K562 (cell line): ENCODE results near the gene ANO7. TPM values are rescaled to one million over a fixed set of nuclear protein-coding genes. Genes with fewer than 3 reads are reported as not detected.

ENCODE experiments used
- ATAC-seq: fragments of 200-7000 bp; cut with Tn5 transposase; 3 replicates; pipeline ENCODE4 v1.9.1; 2020; ENCODE audit warnings: moderate library complexity
- BruUV-seq: library from RNA; stranded (reverse); fragments of 400-500 nt; replicated peaks from 2 replicates; lab custom pipeline; 2021; lab: Mats Ljungman, UMichigan
- CTCF ChIA-PET: fragments of 300-600 bp; formaldehyde crosslinking; extraction: SDS; loops from one replicate; lab custom pipeline; 2021; ENCODE audit warnings: low intra/inter-chr PET ratio; lab: Yijun Ruan, JAX
- POLR2A ChIA-PET: fragments of 300-600, 350-650 bp; sonication (Branson Sonifier 250); formaldehyde crosslinking; extraction: SDS; loops from one replicate; lab custom pipeline; 2021; ENCODE audit warnings: antibody characterized with exemption, inconsistent platforms; lab: Yijun Ruan, JAX
- DNase-seq, 4 experiments: peaks; one replicate each; pipeline versions ENCODE4 v3.0.0 to v3.0.0-alpha.2; 2011 to 2018; ENCODE audit warnings: low spot score in 3 of 4, mixed read lengths in 3 of 4; ENCODE audit errors: extremely low read depth in 1 of 4
- FAIRE-seq: peaks from 2 replicates; lab custom pipeline; 2011; peaks lifted over from hg19 to GRCh38; lab: Jason Lieb, UNC
- H2AFZ ChIP-seq: 2 replicates; pipeline ENCODE4 v1.6.0; 2011; ENCODE audit warnings: low read depth, low read length, control low read depth, inconsistent platforms
- H3K27ac ChIP-seq: fragments of 200-600 bp; 3 replicates; pipeline ENCODE4 v1.8.0; 2011; ENCODE audit warnings: low read depth, mild to moderate bottlenecking, control low read depth, inconsistent platforms, low read length, moderate library complexity, mixed read lengths; ENCODE audit errors: extremely low read depth
- H3K27me3 ChIP-seq, 2 experiments: fragments of 300-600 bp in 1 of 2; 2 replicates in 1 of 2; 3 replicates in 1 of 2; pipeline versions ENCODE4 v1.6.0 to v1.8.0; 2011; ENCODE audit warnings: inconsistent platforms in 2 of 2, low read length in 2 of 2, mild to moderate bottlenecking in 1 of 2, mixed read lengths in 1 of 2, moderate library complexity in 1 of 2; ENCODE audit not compliant: control insufficient read depth in 2 of 2, insufficient read depth in 2 of 2
- H3K36me3 ChIP-seq: fragments of 300-600 bp; 3 replicates; pipeline ENCODE4 v1.8.0; 2011; ENCODE audit warnings: mild to moderate bottlenecking, low read length, inconsistent platforms; ENCODE audit not compliant: control insufficient read depth, insufficient read depth
- H3K4me1 ChIP-seq, 2 experiments: fragments of 200-600 bp in 1 of 2; replicated peaks in 1 of 2; 2 replicates in 1 of 2; 3 replicates in 1 of 2; pipeline versions ENCODE4 v1.5.1 to v1.8.0; 2011; ENCODE audit warnings: inconsistent platforms in 2 of 2, low read length in 2 of 2, mild to moderate bottlenecking in 1 of 2, mixed read lengths in 1 of 2, moderate library complexity in 1 of 2; ENCODE audit not compliant: control insufficient read depth in 2 of 2, insufficient read depth in 2 of 2
- H3K4me2 ChIP-seq: 2 replicates; pipeline ENCODE4 v1.6.1; 2011; ENCODE audit warnings: low read length, control low read depth, inconsistent platforms, mixed read lengths; ENCODE audit not compliant: insufficient read depth
- H3K4me3 ChIP-seq: fragments of 200-600 bp; sonication (generic), shearing (Covaris generic); 2 replicates; pipeline ENCODE4 v1.5.1; 2016; ENCODE audit warnings: control low read depth, inconsistent platforms
- H3K79me2 ChIP-seq: fragments of 200-600 bp; 3 replicates; pipeline ENCODE4 v1.8.0; 2011; ENCODE audit warnings: low read length, inconsistent platforms; ENCODE audit not compliant: control insufficient read depth, insufficient read depth
- H3K9ac ChIP-seq, 2 experiments: 2 replicates each; pipeline versions ENCODE4 v1.6.0 to v1.6.1; 2011; ENCODE audit warnings: low read depth in 2 of 2, low read length in 2 of 2, control low read depth in 1 of 2, inconsistent platforms in 1 of 2, mild to moderate bottlenecking in 1 of 2, mixed read lengths in 1 of 2; ENCODE audit not compliant: insufficient read depth in 1 of 2
- H3K9me1 ChIP-seq: one replicate; pipeline ENCODE4 v1.6.0; 2011; ENCODE audit warnings: inconsistent platforms, mild to moderate bottlenecking, low read length, moderate library complexity; ENCODE audit not compliant: control insufficient read depth, insufficient read depth
- H3K9me3 ChIP-seq: replicated peaks from 2 replicates; pipeline ENCODE4 v1.5.1; 2011; ENCODE audit warnings: low read depth, low read length, inconsistent platforms; ENCODE audit not compliant: control insufficient read depth, insufficient read depth
- H4K20me1 ChIP-seq: replicated peaks from 2 replicates; pipeline ENCODE4 v1.6.1; 2011; ENCODE audit warnings: low read length, inconsistent platforms, mixed read lengths; ENCODE audit not compliant: control insufficient read depth, insufficient read depth
- JUN ChIP-seq, 2 experiments: sonication (generic) in 1 of 2; formaldehyde crosslinking in 1 of 2; IDR thresholded peaks; 2 replicates each; pipeline versions ENCODE4 v1.6.1 to v1.8.0; 2012 to 2022; ENCODE audit warnings: borderline replicate concordance in 2 of 2, mild to moderate bottlenecking in 2 of 2, improper control_type of control experiment in 1 of 2, low read depth in 1 of 2, low read length in 1 of 2, missing genetic modification reagents in 1 of 2
- SMARCA5 ChIP-seq: fragments of 450-650 bp; IDR thresholded peaks from 2 replicates; pipeline ENCODE4 v1.6.1; 2016
- SRSF1 ChIP-seq: fragments of 200-400 bp; formaldehyde crosslinking; IDR thresholded peaks from 2 replicates; pipeline ENCODE4 v1.6.1; 2017; ENCODE audit warnings: mild to moderate bottlenecking, low read depth, low read length, moderate library complexity
- WGBS: fragments of 100-300 bp; shearing (Covaris generic); methylation state at CpG from one replicate; pipeline ENCODE4 v1.1.6; 2016; ENCODE audit warnings: low coverage, mixed read lengths; ENCODE audit not compliant: insufficient coverage; ENCODE audit errors: missing lambda C conversion rate; 5-methylcytosine and 5-hydroxymethylcytosine counted together
- in situ Hi-C: fragments of 300-500 bp; cut with MboI; formaldehyde crosslinking; loops from 4 replicates; pipeline ENCODE4 v1.15.0; 2018; ENCODE audit warnings: inconsistent platforms, mixed read lengths
- intact Hi-C: fragments of 100-400 bp; cut with micrococcal nuclease; formaldehyde crosslinking; loops from 2 replicates; pipeline ENCODE4 v1.14.2; 2022
- polyA plus RNA-seq, 8 experiments: library from polyadenylated mRNA; depleted of rRNA in 4 of 8; stranded (reverse) in 5 of 8; unstranded in 3 of 8; fragments of >200 nt; fragmentation: Nextera tagmentation in 2 of 8; fragmentation: Illumina TruSeq in 1 of 8; extraction: Ambion mirVana in 2 of 8; extraction: Trizol in 1 of 8; gene quantifications; 2 replicates each; pipeline versions ENCODE4 v1.2.1 to v1.2.3, GENCODE V29; 2011 to 2014; ENCODE audit warnings: inconsistent platforms in 1 of 8, missing spikeins in 1 of 8
- total RNA-seq, 7 experiments: library from RNA; depleted of rRNA in 6 of 7; stranded (reverse); fragments of >200 nt in 6 of 7; fragmentation: Illumina TruSeq in 2 of 7; extraction: Trizol in 2 of 7; gene quantifications; 2 replicates each; pipeline versions ENCODE4 v1.2.1 to v1.2.3, GENCODE V29; 2011 to 2021; ENCODE audit warnings: low replicate concordance in 1 of 7
- TF ChIP-seq, protein P1 (sequence below): IDR thresholded peaks from 2 replicates; pipeline ENCODE4 v1.6.1; 2011; ENCODE audit not compliant: insufficient read length; ENCODE audit errors: extremely low read depth
- TF ChIP-seq, protein P2 (sequence below): fragments of 250-450 bp; sonication (Bioruptor Pico); IDR thresholded peaks from 2 replicates; pipeline ENCODE4 v1.8.0; 2022; ENCODE audit warnings: moderate library complexity, mild to moderate bottlenecking, inconsistent platforms

ANO7 gene
- total and polyA plus RNA-seq, 9 of the 15 experiments (the other 6 are each of a cell fraction or from before 2014, with no cell fraction given) = 0.28 to 5.1 (median 1.1) TPM

DNA sequence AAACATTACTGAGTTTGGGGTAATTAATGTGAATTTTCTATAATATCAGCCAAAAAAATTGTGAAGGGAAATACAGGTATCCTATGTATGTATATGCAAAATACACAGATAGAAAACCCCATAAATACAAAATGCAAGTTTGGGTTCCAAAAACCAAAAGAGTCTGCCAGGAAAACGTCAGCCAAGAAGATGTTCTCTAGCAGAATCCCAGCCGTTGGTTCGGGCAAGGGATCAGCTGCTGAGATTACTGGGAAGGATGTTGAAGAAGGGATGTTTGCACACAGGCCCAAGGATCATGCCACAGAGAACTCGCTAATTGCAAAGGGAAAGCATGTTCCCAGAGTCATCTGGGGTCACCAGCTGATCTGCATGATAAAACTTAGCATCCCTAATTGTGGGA is 9.5 kb upstream of the ANO7 start:
- H3K9ac ChIP-seq = no peak overlapping the region
- POLR2A ChIA-PET = no interaction called here
- WGBS = 73% methylated on average over 4 of the region's 4 CpGs
- in situ Hi-C loops (no loop called here), intact Hi-C loops (no loop called here)
- no peak overlapping the region for H3K27ac ChIP-seq
- H3K4me3 ChIP-seq = no peak overlapping the region
- no peak overlapping the region for H3K4me2 ChIP-seq
- no peaks in the 10 kb centered on the region for H3K9me1 ChIP-seq
- H3K79me2 ChIP-seq = no peaks in the 10 kb centered on the region
- no peaks in the 10 kb centered on the region for H4K20me1 ChIP-seq
- no peaks in the 10 kb centered on the region for H3K27me3 ChIP-seq
- no peaks in the 10 kb centered on the region; a peak in 1 of 5 replicates for H3K4me1 ChIP-seq
- CTCF ChIA-PET = no interaction called here
- BruUV-seq = no TSS peak
- no peaks in the 10 kb centered on the region for H3K9me3 ChIP-seq
- peaks cover 16% of the 10 kb centered on the region; the same call in 1 of the 3 replicates for H3K36me3 ChIP-seq
- TF ChIP-seq JUN (IDR thresholded peaks at IDR 0.05; ENCODE audit: borderline replicate concordance, low read depth, low read length) = no peak
- TF ChIP-seq JUN (CRISPR knock-in tag; IDR thresholded peaks at IDR 0.05; ENCODE audit: borderline replicate concordance) = no peak
- no peak for TF ChIP-seq SRSF1
- TF ChIP-seq, protein P1, sequence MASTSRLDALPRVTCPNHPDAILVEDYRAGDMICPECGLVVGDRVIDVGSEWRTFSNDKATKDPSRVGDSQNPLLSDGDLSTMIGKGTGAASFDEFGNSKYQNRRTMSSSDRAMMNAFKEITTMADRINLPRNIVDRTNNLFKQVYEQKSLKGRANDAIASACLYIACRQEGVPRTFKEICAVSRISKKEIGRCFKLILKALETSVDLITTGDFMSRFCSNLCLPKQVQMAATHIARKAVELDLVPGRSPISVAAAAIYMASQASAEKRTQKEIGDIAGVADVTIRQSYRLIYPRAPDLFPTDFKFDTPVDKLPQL = no peak
- TF ChIP-seq, protein P2, sequence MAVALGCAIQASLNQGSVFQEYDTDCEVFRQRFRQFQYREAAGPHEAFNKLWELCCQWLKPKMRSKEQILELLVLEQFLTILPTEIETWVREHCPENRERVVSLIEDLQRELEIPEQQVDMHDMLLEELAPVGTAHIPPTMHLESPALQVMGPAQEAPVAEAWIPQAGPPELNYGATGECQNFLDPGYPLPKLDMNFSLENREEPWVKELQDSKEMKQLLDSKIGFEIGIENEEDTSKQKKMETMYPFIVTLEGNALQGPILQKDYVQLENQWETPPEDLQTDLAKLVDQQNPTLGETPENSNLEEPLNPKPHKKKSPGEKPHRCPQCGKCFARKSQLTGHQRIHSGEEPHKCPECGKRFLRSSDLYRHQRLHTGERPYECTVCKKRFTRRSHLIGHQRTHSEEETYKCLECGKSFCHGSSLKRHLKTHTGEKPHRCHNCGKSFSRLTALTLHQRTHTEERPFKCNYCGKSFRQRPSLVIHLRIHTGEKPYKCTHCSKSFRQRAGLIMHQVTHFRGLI = no peak
- TF ChIP-seq SMARCA5 = no peak
- ATAC-seq (no peak), DNase-seq (no peak), FAIRE-seq (no peak)
- H2AFZ ChIP-seq = no peak overlapping the region
